Measurements from ENCODE around the gene AUTS2. TPM values are rescaled to one million over a fixed set of nuclear protein-coding genes. Genes with fewer than 3 reads are reported as not detected.

Gene AUTS2
- total RNA-seq, 2 experiments from 2014 or later = 4.0 to 4.7 TPM

- Mint-ChIP-seq H3K36me3 (no peaks in the 10 kb centered on the region), H3K4me3 (no peak overlapping the region), H3K9me3 (no peaks in the 10 kb centered on the region), H3K4me1 (ENCODE audit: low read depth) (no peaks in the 10 kb centered on the region), H3K27ac (no peak overlapping the region), H3K27me3 (no peaks in the 10 kb centered on the region)
- CTCF ChIA-PET = no interaction called here
- no peak for DNase-seq
- intact Hi-C loops (cut with micrococcal nuclease) = no loop called here
- POLR2A ChIA-PET = no interaction called here
These were observed 213.4 kb downstream of the AUTS2 start for GRCh38 chr7:69811476-69812308.

- H3K36me3 Mint-ChIP-seq = no peaks in the 10 kb centered on the region
- POLR2A ChIA-PET = no interaction called here
- H3K4me3 Mint-ChIP-seq = no peak overlapping the region
- no peak for DNase-seq
- H3K27ac Mint-ChIP-seq = no peak overlapping the region
- CTCF ChIA-PET = no interaction called here
- no peaks in the 10 kb centered on the region for H3K27me3 Mint-ChIP-seq
- no peaks in the 10 kb centered on the region for H3K4me1 Mint-ChIP-seq (ENCODE audit: low read depth)
- no peaks in the 10 kb centered on the region for H3K9me3 Mint-ChIP-seq
- intact Hi-C loops (cut with micrococcal nuclease) = no loop called here
These were observed 214.5 kb downstream of the AUTS2 start for GRCh38 chr7:69812756-69813155.

DNA sequence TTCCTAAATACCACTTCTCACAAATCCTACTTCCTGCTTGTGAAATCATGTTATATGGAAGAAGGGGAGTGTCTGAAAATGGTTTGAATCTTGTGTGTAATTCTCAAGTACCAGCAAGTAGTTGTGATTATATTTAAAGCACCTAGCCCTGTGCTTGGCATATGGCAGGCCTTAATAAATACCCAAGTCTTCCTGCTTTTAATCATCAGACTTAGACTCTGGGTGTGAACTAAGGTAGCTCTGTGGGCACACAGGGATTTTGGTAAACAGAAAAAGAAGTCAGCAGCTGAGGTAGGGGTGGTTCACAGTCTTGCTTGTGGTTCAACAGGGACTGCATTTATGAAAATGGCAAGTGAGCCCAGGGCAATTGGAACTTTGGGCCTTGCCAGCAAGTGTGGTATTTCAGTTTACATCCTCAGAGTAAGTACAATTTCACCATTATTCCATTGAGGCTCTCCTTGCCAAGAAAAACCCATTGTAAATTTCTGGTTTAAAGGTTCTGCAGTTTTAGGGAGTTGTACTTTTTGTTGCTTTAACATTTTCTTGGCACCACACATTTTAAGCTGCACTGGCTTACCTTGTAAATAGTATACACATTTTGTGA, 215.5 kb downstream of the AUTS2 start:
- ChIA-PET CTCF (no interaction called here), POLR2A (no interaction called here)
- no peak overlapping the region for H3K27ac Mint-ChIP-seq
- DNase-seq = no peak
- H3K4me1 Mint-ChIP-seq (ENCODE audit: low read depth) = no peaks in the 10 kb centered on the region
- intact Hi-C loops (cut with micrococcal nuclease) = no loop called here
- H3K36me3 Mint-ChIP-seq = no peaks in the 10 kb centered on the region
- H3K27me3 Mint-ChIP-seq = no peaks in the 10 kb centered on the region
- no peak overlapping the region for H3K4me3 Mint-ChIP-seq
- H3K9me3 Mint-ChIP-seq = no peaks in the 10 kb centered on the region

- ChIA-PET POLR2A (no interaction called here), CTCF (no interaction called here)
- no peak overlapping the region for H3K27ac Mint-ChIP-seq
- H3K27me3 Mint-ChIP-seq = no peaks in the 10 kb centered on the region
- intact Hi-C loops (cut with micrococcal nuclease) = no loop called here
- H3K4me3 Mint-ChIP-seq = no peak overlapping the region
- no peaks in the 10 kb centered on the region for H3K36me3 Mint-ChIP-seq
- no peaks in the 10 kb centered on the region for H3K9me3 Mint-ChIP-seq
- H3K4me1 Mint-ChIP-seq (ENCODE audit: low read depth) = no peaks in the 10 kb centered on the region
- DNase-seq = no peak
These were observed 216.2 kb downstream of the AUTS2 start for GRCh38 chr7:69814421-69814962.

DNA sequence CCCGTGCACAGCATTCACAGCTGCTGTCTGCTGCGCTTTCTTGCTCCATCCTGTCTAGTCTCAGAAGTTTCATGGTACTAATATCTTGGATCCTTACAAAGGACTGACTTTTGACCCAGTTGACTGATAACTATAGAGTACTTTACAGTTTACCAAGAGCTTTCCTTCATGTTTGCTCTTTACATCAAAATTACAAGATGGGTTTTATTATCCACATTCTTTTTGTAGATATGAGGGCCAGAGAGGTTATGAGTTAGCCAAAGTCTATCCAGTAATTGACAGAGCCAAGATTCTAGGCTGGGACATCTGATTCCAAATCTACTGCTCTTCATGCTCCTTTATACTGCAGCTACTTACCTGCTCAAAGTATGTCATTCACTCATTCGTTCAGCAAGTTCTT, 218.2 kb downstream of the AUTS2 start:
- CTCF ChIA-PET = no interaction called here
- intact Hi-C loops (cut with micrococcal nuclease) = no loop called here
- DNase-seq = no peak
- no peak overlapping the region for H3K4me3 Mint-ChIP-seq
- no peak overlapping the region for H3K27ac Mint-ChIP-seq
- no peaks in the 10 kb centered on the region for H3K36me3 Mint-ChIP-seq
- POLR2A ChIA-PET = no interaction called here
- H3K9me3 Mint-ChIP-seq = no peaks in the 10 kb centered on the region
- H3K27me3 Mint-ChIP-seq = no peaks in the 10 kb centered on the region
- no peaks in the 10 kb centered on the region for H3K4me1 Mint-ChIP-seq (ENCODE audit: low read depth)

- Mint-ChIP-seq H3K36me3 (no peaks in the 10 kb centered on the region), H3K27me3 (no peaks in the 10 kb centered on the region), H3K4me3 (no peak overlapping the region), H3K9me3 (no peaks in the 10 kb centered on the region), H3K27ac (no peak overlapping the region), H3K4me1 (ENCODE audit: low read depth) (no peaks in the 10 kb centered on the region)
- no peak for DNase-seq
- ChIA-PET POLR2A (no interaction called here), CTCF (no interaction called here)
- intact Hi-C loops (cut with micrococcal nuclease) = no loop called here
These were observed 218.8 kb downstream of the AUTS2 start for GRCh38 chr7:69817121-69817520.

GRCh38 chr7:69817841-69818635, 219.8 kb downstream of the AUTS2 start:
- Mint-ChIP-seq H3K27me3 (no peaks in the 10 kb centered on the region), H3K4me3 (no peak overlapping the region), H3K4me1 (ENCODE audit: low read depth) (no peaks in the 10 kb centered on the region), H3K9me3 (no peaks in the 10 kb centered on the region), H3K27ac (no peak overlapping the region), H3K36me3 (no peaks in the 10 kb centered on the region)
- DNase-seq = no peak
- POLR2A ChIA-PET = no interaction called here
- CTCF ChIA-PET = no interaction called here
- intact Hi-C loops (cut with micrococcal nuclease) = no loop called here

DNA sequence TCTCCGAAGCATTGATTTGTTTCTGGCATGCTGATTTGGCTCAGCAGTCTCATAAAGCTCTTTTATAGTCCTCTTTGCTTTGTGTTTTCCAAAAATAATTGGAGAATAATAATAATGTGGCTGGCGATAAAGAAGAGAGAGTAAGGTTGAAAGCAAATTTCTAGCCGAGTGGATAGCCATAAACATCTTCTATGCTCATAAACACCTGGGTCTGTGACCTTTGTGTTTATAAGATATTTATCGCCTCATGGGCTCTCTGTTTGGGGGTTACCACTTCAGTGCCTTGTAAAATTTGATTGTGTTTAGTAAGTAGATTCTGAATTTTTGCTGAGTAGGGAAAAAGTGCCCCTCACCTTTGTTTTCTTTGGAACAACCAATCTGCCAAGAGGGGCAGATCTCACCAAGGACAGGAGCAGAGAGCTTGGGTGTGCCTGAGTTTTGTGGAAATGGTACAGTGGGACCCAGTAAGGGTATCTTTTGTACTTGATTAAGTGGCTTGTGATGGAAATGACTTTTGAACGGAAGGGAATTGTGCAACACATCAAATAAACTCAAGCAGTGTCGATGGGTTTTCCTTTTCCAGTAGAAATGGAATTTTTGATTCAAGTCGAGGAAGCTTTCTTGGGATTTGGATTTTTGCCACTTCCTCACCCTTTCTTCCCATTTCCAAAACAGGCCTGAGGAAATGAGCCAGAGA, 220.5 kb downstream of the AUTS2 start:
- ChIA-PET POLR2A (no interaction called here), CTCF (no interaction called here)
- Mint-ChIP-seq H3K27me3 (no peaks in the 10 kb centered on the region), H3K4me1 (ENCODE audit: low read depth) (no peaks in the 10 kb centered on the region), H3K36me3 (no peaks in the 10 kb centered on the region), H3K4me3 (no peak overlapping the region), H3K9me3 (no peaks in the 10 kb centered on the region), H3K27ac (no peak overlapping the region)
- intact Hi-C loops (cut with micrococcal nuclease) = no loop called here
- no peak for DNase-seq

- no peaks in the 10 kb centered on the region for H3K27me3 Mint-ChIP-seq
- no peaks in the 10 kb centered on the region for H3K4me1 Mint-ChIP-seq (ENCODE audit: low read depth)
- H3K9me3 Mint-ChIP-seq = no peaks in the 10 kb centered on the region
- ChIA-PET POLR2A (no interaction called here), CTCF (no interaction called here)
- no peak for DNase-seq
- H3K4me3 Mint-ChIP-seq = no peak overlapping the region
- H3K36me3 Mint-ChIP-seq = no peaks in the 10 kb centered on the region
- H3K27ac Mint-ChIP-seq = no peak overlapping the region
- intact Hi-C loops (cut with micrococcal nuclease) = no loop called here
These were observed 221.0 kb downstream of the AUTS2 start for GRCh38 chr7:69819333-69819705.

DNA sequence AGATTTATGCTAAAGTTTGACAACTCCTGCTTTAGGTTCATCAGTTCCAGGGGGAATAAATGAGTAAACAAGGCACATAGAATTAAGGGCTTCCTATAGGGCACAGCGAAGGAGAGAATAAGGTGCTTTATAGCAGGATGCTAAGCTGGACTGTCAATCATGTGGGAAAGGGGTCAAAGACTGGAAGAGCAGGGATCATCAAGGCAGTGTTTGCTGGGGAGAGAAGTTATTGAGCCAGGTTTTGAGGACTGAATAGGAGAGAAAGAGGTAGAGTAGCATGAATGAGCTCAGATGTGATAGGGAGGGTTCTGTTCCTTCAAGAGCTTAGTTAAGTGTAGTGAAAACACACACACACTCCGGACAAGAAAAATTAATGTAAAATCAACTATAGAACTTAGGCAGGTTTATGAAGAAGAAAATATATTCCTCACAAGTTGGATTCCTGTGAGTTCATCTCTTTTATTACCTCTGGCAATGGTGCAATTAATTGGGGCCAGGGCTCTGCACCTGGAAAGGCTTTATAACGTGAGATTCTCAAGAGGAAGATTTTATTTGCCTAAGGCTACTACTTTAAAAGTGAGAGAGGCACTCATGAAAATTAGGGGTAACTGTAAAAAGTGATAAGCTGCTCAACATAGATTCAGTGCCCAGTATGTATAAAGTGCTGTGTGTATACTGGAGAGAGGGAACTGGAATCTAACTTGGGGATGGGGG, 222.4 kb downstream of the AUTS2 start:
- no peaks in the 10 kb centered on the region for H3K9me3 Mint-ChIP-seq
- H3K4me3 Mint-ChIP-seq = no peak overlapping the region
- ChIA-PET POLR2A (no interaction called here), CTCF (no interaction called here)
- no peaks in the 10 kb centered on the region for H3K36me3 Mint-ChIP-seq
- no peak overlapping the region for H3K27ac Mint-ChIP-seq
- no peak for DNase-seq
- peaks cover 5% of the 10 kb centered on the region for H3K4me1 Mint-ChIP-seq (ENCODE audit: low read depth)
- no peaks in the 10 kb centered on the region for H3K27me3 Mint-ChIP-seq
- intact Hi-C loops (cut with micrococcal nuclease) = no loop called here

- DNase-seq = no peak
- Mint-ChIP-seq H3K36me3 (no peaks in the 10 kb centered on the region), H3K4me3 (no peak overlapping the region), H3K27ac (no peak overlapping the region), H3K9me3 (no peaks in the 10 kb centered on the region), H3K27me3 (no peaks in the 10 kb centered on the region), H3K4me1 (ENCODE audit: low read depth) (peaks cover 5% of the 10 kb centered on the region)
- ChIA-PET POLR2A (no interaction called here), CTCF (no interaction called here)
- intact Hi-C loops (cut with micrococcal nuclease) = no loop called here
These were observed 224.1 kb downstream of the AUTS2 start for GRCh38 chr7:69822386-69822785.
